ENCODE data around the gene SEC11A. TPM values are rescaled to one million over a fixed set of nuclear protein-coding genes. Genes with fewer than 3 reads are reported as not detected.

Gene SEC11A
- polyA plus RNA-seq, 1 donor from 2014 or later: 158 TPM

Other genes with a start within 250 kb of the SEC11A start
- 29.9 and 55.6 TPM in 2 replicates for gene ZSCAN2, start 115.1 kb downstream of the SEC11A start, polyA plus RNA-seq
- gene WDR73, start 61.9 kb downstream of the SEC11A start, polyA plus RNA-seq: 75.4 and 103 TPM in 2 replicates
- 3.0 and 4.7 TPM in 2 replicates for gene NMB, start 57.9 kb downstream of the SEC11A start, polyA plus RNA-seq
- gene ZNF592, start 32.5 kb upstream of the SEC11A start, polyA plus RNA-seq: 3.7 and 3.9 TPM in 2 replicates
- 0.24 TPM in 1 of 2 replicates, not detected in the other for gene ALPK3, start 101.2 kb upstream of the SEC11A start, polyA plus RNA-seq
- not detected in 2 replicates for gene SLC28A1, start 168.5 kb upstream of the SEC11A start, polyA plus RNA-seq